ENCODE data around the gene PCDHGB4. TPM values are rescaled to one million over a fixed set of nuclear protein-coding genes. Genes with fewer than 3 reads are reported as not detected.

Gene PCDHGB4
- total RNA-seq, 2 donors from 2014 or later = 10.7 to 13.9 TPM

DNA sequence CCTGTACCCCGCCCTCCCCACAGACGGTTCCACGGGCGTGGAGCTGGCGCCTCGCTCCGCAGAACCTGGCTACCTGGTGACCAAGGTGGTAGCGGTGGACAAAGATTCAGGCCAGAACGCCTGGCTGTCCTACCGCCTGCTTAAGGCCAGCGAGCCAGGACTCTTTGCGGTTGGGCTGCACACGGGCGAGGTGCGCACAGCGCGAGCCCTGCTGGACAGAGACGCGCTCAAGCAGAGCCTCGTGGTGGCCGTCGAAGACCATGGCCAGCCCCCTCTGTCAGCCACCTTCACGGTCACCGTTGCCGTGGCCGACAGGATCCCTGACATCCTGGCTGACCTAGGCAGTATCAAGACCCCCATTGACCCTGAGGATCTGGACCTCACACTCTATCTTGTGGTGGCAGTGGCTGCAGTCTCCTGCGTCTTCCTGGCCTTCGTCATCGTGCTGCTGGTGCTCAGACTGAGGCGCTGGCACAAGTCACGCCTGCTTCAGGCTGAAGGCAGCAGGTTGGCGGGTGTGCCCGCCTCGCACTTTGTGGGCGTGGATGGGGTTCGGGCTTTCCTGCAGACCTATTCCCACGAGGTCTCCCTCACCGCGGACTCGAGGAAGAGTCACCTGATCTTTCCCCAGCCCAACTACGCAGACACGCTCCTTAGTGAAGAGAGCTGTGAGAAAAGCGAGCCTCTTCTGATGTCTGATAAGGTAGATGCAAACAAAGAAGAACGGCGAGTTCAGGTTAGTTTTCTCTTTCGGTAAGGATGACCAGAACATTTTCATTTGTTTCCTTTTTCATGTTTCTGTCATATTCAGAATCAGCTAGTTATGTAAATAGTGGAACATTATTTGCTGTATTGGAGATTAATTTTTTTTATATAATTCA is 21.2 kb upstream of the PCDHGB4 start:
- TF ChIP-seq, protein P1, sequence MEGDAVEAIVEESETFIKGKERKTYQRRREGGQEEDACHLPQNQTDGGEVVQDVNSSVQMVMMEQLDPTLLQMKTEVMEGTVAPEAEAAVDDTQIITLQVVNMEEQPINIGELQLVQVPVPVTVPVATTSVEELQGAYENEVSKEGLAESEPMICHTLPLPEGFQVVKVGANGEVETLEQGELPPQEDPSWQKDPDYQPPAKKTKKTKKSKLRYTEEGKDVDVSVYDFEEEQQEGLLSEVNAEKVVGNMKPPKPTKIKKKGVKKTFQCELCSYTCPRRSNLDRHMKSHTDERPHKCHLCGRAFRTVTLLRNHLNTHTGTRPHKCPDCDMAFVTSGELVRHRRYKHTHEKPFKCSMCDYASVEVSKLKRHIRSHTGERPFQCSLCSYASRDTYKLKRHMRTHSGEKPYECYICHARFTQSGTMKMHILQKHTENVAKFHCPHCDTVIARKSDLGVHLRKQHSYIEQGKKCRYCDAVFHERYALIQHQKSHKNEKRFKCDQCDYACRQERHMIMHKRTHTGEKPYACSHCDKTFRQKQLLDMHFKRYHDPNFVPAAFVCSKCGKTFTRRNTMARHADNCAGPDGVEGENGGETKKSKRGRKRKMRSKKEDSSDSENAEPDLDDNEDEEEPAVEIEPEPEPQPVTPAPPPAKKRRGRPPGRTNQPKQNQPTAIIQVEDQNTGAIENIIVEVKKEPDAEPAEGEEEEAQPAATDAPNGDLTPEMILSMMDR (conservative IDR thresholded peaks at IDR 0.05) = no peak
- Mint-ChIP-seq H3K27ac (no peak overlapping the region), H3K4me3 (no peak overlapping the region), H3K36me3 (ENCODE audit: low read depth) (peaks cover 47% of the 10 kb centered on the region), H3K27me3 (ENCODE audit: insufficient read depth) (no peaks in the 10 kb centered on the region), H3K9me3 (peaks cover 68% of the 10 kb centered on the region), H3K4me1 (no peaks in the 10 kb centered on the region)
- no peak overlapping the region for H3K4me3 ChIP-seq (ENCODE audit: low read length)
- 96% methylated on average over 43 to 46 of the region's 46 CpGs for WGBS, 2 experiments (ENCODE audit: insufficient coverage in 1 of 2, insufficient read length in 1 of 2)
- no peak for DNase-seq
- H3K4me1 ChIP-seq (ENCODE audit: control insufficient read depth, insufficient read depth, low read length) = no peaks in the 10 kb centered on the region
- no peaks in the 10 kb centered on the region for H3K27me3 ChIP-seq (ENCODE audit: control insufficient read depth, insufficient read depth, low read length, poor library complexity, severe bottlenecking)
- no peak overlapping the region for H3K27ac ChIP-seq (ENCODE audit: low read depth, low read length)
- H3K9ac ChIP-seq (ENCODE audit: extremely low read depth, low read length, poor library complexity, severe bottlenecking) = no peak overlapping the region
- H3K36me3 ChIP-seq (ENCODE audit: control insufficient read depth, insufficient read depth, low read length) = no peaks in the 10 kb centered on the region
- H3K9me3 ChIP-seq (ENCODE audit: control insufficient read depth, low read length) = peaks cover 43% of the 10 kb centered on the region

DNA sequence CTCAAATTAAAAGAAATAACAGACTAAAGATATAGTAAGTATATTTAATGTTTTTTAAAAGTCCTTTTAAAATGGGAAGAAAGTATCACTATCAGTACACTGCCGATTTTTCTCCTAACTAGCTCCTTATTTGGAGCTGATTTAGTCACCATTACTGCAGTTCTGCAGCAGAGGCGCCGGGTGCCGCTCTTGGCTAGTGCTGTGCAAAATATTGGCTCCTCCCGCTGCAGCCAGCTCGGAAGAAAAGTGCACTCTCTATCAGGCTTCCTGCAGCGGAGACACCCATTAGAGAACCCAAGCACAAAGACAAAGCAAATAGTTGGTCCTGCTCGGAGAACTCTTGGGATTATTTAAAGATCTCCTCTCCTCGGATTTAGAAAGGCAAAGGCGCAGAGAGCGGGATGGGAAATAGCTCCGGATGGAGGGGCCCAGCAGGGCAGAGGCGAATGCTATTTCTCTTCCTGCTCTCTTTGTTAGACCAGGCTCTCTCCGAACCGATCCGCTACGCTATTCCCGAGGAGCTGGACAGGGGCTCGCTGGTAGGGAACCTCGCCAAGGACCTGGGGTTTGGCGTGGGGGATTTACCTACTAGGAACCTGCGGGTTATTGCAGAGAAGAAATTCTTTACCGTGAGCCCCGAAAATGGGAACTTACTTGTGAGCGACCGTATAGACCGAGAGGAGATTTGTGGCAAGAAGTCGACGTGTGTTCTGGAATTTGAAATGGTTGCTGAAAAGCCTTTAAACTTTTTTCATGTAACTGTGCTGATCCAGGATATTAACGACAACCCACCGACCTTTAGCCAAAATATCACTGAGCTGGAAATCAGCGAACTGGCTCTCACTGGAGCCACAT is 17.3 kb upstream of the PCDHGB4 start, which contains the start of gene PCDHGB3:
TSS of gene PCDHGB3 (plus strand) at position 249 of the 855 bp plus-strand sequence. CDS start at position 402, 153 bp downstream.
- Histone ChIP-seq H3K36me3 (ENCODE audit: control insufficient read depth, insufficient read depth, low read length) (no peaks in the 10 kb centered on the region), H3K9me3 (ENCODE audit: control insufficient read depth, low read length) (peaks cover 51% of the 10 kb centered on the region), H3K27me3 (ENCODE audit: control insufficient read depth, insufficient read depth, low read length, poor library complexity, severe bottlenecking) (no peaks in the 10 kb centered on the region), H3K27ac (ENCODE audit: low read depth, low read length) (no peak within 1 kb of the TSS), H3K4me3 (ENCODE audit: low read length) (no peak within 1 kb of the TSS), H3K4me1 (ENCODE audit: control insufficient read depth, insufficient read depth, low read length) (no peaks in the 10 kb centered on the region), H3K9ac (ENCODE audit: extremely low read depth, low read length, poor library complexity, severe bottlenecking) (no peak within 1 kb of the TSS)
- TF ChIP-seq, protein P1 (conservative IDR thresholded peaks at IDR 0.05) = peak; percentile 63
- Mint-ChIP-seq H3K27ac (no peak within 1 kb of the TSS), H3K9me3 (peaks cover 62% of the 10 kb centered on the region), H3K4me3 (peak within 1 kb of the TSS; percentile 40), H3K27me3 (ENCODE audit: insufficient read depth) (no peaks in the 10 kb centered on the region), H3K36me3 (ENCODE audit: low read depth) (peaks cover 44% of the 10 kb centered on the region), H3K4me1 (no peaks in the 10 kb centered on the region)
- 94 to 95% methylated on average over 32 of the region's 32 CpGs for WGBS, 2 experiments (ENCODE audit: insufficient coverage in 1 of 2, insufficient read length in 1 of 2)
- DNase-seq = no peak

DNA sequence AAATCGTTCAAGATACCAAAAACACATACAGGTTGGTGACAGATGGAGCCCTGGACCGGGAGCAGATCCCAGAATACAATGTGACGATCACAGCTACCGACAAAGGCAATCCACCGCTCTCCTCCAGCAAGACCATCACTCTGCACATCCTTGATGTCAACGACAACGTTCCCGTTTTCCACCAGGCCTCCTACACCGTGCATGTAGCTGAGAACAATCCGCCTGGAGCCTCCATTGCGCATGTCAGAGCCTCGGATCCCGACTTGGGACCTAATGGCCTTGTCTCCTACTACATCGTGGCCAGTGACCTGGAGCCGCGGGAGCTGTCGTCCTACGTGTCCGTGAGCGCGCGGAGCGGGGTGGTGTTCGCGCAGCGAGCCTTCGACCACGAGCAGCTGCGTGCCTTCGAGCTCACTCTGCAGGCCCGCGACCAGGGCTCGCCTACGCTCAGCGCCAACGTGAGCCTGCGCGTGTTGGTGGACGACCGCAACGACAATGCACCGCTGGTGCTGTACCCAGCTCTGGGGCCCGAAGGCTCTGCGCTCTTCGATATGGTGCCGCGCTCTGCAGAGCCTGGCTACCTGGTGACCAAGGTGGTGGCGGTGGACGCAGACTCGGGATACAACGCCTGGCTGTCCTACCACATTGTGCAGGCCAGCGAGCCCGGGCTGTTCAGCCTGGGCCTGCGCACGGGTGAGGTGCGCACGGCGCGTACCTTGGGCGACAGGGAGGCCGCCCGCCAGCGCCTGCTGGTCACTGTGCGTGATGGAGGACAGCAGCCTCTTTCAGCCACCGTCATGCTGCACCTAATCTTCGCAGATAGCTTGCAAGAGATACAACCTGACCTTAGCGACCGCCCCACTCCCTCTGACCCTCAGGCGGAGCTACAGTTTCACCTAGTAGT is 15.7 kb upstream of the PCDHGB4 start:
- H3K9me3 Mint-ChIP-seq = peaks cover 59% of the 10 kb centered on the region
- Histone ChIP-seq H3K4me3 (ENCODE audit: low read length) (no peak overlapping the region), H3K27ac (ENCODE audit: low read depth, low read length) (no peak overlapping the region), H3K27me3 (ENCODE audit: control insufficient read depth, insufficient read depth, low read length, poor library complexity, severe bottlenecking) (no peaks in the 10 kb centered on the region), H3K9me3 (ENCODE audit: control insufficient read depth, low read length) (peaks cover 40% of the 10 kb centered on the region), H3K36me3 (ENCODE audit: control insufficient read depth, insufficient read depth, low read length) (no peaks in the 10 kb centered on the region), H3K9ac (ENCODE audit: extremely low read depth, low read length, poor library complexity, severe bottlenecking) (no peak overlapping the region), H3K4me1 (ENCODE audit: control insufficient read depth, insufficient read depth, low read length) (no peaks in the 10 kb centered on the region)
- H3K27ac Mint-ChIP-seq = no peak overlapping the region
- TF ChIP-seq, protein P1 (conservative IDR thresholded peaks at IDR 0.05) = no peak
- no peak overlapping the region for H3K4me3 Mint-ChIP-seq
- no peaks in the 10 kb centered on the region for H3K27me3 Mint-ChIP-seq (ENCODE audit: insufficient read depth)
- WGBS, 2 experiments (ENCODE audit: insufficient coverage in 1 of 2, insufficient read length in 1 of 2) = 95 to 96% methylated on average over 58 to 69 of the region's 69 CpGs
- no peak for DNase-seq
- H3K4me1 Mint-ChIP-seq = no peaks in the 10 kb centered on the region
- H3K36me3 Mint-ChIP-seq (ENCODE audit: low read depth) = peaks cover 43% of the 10 kb centered on the region

Data from endodermal cell (in vitro differentiated cells).